ENCODE measurements around the gene TTF1.

The TTF1 gene, protein sequence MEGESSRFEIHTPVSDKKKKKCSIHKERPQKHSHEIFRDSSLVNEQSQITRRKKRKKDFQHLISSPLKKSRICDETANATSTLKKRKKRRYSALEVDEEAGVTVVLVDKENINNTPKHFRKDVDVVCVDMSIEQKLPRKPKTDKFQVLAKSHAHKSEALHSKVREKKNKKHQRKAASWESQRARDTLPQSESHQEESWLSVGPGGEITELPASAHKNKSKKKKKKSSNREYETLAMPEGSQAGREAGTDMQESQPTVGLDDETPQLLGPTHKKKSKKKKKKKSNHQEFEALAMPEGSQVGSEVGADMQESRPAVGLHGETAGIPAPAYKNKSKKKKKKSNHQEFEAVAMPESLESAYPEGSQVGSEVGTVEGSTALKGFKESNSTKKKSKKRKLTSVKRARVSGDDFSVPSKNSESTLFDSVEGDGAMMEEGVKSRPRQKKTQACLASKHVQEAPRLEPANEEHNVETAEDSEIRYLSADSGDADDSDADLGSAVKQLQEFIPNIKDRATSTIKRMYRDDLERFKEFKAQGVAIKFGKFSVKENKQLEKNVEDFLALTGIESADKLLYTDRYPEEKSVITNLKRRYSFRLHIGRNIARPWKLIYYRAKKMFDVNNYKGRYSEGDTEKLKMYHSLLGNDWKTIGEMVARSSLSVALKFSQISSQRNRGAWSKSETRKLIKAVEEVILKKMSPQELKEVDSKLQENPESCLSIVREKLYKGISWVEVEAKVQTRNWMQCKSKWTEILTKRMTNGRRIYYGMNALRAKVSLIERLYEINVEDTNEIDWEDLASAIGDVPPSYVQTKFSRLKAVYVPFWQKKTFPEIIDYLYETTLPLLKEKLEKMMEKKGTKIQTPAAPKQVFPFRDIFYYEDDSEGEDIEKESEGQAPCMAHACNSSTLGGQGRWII

DNA sequence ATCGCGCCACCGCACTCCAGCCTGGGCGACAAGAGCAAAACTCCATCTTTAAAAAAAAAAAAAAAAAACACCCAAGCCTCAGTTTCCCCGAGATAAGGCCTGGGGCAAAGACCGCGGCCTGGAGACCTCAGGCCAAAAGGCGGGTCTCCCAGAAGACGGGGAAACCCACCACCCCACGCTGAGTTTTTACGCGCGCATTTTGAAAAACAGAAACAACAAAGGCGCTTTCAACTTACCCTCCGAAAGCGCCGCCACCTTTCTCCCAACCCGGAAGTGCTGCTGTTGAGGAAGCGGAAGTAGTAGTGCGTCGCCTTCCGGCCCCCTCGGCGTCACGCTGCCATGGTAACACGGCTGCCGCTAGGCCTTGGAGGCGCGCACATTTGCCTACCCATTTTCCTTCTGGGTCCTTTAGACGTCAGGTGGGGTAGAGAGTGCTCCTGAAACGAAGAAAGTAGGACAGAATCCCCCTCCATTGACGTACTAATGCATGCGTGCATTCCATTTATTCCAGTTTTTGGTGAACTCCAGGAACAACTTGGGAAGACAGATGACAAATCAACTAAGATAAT is at the start of gene TTF1:
TSS of gene TTF1 (minus strand) at position 287 of the 569 bp plus-strand sequence. CDS start 4,019 bp downstream, outside the sequence.
- peak; percentile 95 for DNase-seq (ENCODE audit: low spot score)

DNA sequence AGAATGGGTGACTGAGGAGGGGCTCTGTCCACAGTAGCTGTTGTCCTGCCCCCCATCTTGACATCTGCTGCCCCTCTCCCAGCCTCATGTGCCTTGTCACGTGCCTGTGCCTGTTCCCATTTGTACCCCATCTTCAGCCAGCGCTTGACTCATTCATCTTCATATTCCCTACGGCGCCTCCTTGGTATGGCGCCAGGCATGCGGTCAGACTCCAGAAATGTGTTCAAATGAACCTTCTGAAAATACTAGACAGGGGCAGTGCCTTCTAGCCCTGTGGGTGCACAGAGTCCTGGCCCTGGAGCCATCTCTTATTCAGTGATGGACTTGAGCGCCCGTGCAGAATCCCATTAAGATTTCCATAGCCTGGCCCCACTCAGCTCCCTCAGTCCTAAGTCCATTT is 49.6 kb upstream of the TTF1 start:
- DNase-seq (ENCODE audit: low spot score): no peak

DNA sequence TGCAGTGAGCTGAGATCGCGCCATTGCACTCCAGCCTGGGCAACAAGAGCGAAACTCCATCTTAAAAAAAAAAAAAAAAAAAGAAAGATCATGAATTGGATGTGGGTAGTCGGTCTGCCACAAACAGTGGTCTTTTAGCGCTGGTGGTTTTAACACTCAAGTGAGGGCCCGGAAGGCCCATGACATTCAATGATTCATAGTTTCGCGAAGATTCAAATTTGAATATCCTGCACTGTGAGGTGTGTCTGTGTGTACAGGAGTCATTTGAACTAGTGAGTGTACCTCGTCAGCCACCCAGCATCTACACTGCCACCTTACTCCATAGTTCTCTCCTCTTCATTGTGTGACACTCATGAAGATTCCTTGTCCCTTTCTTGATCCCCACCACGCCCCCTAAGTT is 44.6 kb upstream of the TTF1 start:
- no peak for DNase-seq (ENCODE audit: low spot score)

DNA sequence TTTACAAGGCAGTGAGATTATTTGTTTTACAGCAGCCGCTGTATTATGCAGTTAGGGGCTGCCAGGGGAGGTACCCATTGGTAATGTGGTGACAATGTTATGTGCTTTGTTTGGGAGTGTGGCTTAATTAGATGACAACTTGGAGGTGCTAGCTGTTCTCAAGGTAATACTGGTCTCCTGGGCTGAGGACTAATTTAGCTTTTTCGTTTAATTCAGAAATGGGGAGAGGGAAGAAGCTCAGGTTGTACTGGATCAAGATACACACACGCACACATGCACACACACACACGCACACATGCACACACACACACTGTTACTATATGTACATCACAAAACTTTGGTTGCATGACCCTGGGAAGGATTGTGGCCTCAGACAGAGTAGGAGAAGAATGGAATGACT is 41.3 kb upstream of the TTF1 start:
- DNase-seq (ENCODE audit: low spot score): no peak

DNA sequence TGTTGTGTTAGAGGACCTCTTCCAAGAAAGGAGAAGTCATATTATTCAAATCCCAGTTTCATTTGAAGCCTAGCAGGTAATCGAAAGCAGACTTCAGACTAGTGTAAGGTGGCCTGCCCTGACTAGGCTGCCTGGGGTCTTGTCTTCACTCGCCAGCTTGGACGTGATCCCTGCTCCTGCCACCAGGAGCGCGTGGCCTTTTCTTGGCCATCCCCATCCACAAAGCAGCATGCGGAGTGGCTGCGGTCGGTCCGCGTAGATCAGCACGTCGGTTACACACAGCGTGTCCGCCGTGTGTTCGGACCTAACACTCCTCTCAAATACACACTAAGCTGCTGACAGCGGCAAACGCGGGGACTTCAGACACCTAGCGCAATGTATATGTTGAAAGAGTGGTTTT is 40.7 kb upstream of the TTF1 start:
- DNase-seq (ENCODE audit: low spot score): no peak

DNA sequence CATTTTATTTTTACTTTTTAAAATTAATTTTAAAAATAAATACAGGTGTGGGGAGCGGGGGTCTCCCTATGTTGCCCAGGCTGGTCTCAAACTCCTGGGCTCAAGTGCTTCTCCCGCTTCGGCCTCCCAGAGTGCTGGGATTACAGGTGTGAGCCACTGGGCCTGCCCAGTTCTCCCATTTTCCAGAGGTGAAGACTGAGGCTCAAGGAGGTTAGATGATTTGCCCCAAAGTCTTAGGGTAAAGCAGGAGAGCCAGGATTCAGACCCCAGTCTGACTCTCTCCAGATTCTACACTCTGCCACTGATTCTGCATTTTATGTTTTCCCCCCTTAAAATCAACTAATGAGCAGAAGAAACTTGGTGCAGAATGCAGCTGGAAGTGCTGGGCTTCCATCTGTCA is 40.2 kb upstream of the TTF1 start:
- DNase-seq (ENCODE audit: low spot score): no peak

DNA sequence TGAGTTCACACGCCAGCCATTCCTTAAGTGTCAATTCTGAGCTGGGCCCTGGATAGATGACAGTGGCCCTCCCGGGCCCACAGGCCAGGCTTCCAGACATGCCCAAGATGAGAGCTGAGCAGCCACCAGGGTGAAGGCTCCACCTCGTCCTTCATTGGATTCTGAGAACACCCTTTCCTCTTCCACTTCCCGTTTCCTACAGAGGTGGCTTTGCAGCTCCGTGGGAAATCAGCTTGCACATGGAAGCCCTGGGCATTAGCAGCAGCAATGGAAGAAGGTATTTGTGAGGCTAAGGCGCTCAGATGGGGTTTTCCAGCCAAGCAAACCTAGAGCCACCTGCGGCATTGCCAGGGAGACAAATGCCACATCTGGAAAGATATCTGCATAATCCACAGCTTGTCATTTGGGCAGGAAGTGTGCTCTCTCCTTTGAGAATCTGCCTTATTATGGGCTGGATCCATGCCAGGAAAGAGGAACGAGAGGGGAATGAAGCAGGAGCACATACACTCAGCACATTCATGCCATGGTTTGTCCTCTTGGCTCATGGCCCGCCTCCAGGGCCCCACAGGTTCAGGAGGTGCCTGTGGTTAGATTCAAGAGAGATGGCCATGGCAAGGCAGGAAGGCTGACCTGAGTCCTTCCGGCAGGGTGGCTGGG is 37.4 kb upstream of the TTF1 start:
- DNase-seq (ENCODE audit: low spot score): no peak

DNA sequence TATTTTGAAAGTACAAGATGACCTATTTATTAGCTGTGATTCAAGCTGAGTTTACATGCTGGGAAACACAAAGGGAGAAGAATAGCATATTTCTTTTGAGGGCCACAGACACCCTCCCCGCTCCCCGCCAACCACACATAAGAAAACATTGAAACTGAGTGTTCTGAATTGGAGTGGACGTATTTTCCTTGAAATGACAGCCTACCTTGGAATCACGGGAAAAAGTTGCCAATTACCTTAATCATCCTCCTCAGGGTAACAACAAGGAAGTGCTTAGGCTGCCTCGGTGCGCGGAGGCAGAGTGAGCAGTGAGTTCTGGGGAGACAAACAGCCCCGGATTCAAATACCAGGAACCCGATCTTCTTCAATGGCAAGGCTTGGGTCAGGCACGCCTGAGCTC is 34.8 kb upstream of the TTF1 start:
- no peak for DNase-seq (ENCODE audit: low spot score)

DNA sequence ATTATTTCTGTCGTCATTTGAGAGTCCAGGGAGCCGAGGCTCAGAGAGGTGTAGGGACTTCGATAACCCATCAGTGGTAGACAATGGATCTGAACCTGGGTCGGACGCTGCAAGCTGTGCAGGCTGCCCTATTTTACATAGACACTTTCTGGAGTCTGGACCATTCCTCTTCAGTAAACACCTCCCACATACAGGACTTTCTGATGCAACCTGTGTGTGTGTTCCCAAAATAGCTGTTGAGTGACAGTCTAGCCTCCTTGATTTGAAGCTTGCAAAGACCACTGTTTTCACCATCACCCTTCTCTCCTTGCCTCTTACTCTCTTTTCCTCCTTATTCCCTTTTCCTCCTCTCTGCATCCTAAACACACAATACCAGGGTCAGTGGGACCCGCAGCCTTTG is 34.1 kb upstream of the TTF1 start:
- DNase-seq (ENCODE audit: low spot score): no peak

DNA sequence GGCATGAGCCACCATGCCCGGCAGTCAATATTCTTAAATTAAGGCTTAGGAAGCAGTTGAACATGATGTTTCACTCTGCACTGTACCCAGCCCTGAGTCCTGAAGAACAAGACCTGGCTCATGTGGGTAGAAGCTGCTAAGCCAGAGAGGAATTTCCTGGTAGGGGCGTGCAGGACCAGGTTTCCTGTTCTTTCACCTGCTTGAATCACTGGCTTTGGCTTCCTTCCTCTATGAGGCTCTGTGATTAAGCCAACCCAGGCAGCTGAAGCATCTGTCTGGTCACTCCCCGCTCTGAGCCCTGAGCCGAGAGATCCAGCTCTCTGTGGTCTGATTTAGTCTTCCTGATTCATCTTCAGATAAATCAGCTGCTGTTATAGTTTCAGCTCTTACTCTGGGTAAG is 32.5 kb upstream of the TTF1 start:
- DNase-seq (ENCODE audit: low spot score): no peak

DNA sequence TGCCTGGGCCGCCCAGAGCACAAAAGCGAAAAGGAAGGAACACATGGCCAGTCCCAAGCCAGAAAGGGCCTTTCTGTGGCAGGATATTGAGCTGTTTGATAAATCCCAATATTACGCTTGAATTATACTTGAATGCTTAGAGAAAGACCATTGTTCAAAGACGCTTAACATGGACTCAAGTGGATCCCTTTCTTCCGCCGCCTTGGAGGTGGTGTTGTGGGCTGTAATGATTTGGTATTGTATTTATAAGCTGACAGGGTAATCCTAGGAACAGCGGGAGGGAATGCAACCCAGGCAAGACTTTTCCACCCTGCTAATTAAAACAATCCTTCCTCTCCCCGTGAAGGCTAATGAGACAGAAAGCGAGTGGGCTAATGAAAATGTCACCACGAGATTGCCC is 28.2 kb upstream of the TTF1 start:
- no peak for DNase-seq (ENCODE audit: low spot score)

DNA sequence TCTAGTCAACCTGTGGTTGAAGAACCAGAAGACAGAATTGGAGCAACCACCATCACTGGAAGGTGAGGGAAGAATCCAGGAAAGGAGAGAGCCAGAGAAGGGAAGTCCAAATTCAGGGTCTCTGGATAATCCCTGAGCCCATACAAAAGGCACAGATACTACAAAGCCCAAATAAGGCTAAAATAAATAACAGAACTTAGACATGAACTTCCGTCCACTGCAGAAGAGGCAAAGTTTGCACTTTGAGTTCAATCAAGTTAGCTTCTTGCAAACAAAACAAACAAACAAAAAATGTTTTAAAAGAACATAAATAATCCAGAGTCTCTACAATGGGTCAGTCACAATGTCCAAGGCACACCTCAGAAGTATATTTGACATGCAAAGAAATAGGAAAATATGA is 24.4 kb upstream of the TTF1 start:
- no peak for DNase-seq (ENCODE audit: low spot score)

DNA sequence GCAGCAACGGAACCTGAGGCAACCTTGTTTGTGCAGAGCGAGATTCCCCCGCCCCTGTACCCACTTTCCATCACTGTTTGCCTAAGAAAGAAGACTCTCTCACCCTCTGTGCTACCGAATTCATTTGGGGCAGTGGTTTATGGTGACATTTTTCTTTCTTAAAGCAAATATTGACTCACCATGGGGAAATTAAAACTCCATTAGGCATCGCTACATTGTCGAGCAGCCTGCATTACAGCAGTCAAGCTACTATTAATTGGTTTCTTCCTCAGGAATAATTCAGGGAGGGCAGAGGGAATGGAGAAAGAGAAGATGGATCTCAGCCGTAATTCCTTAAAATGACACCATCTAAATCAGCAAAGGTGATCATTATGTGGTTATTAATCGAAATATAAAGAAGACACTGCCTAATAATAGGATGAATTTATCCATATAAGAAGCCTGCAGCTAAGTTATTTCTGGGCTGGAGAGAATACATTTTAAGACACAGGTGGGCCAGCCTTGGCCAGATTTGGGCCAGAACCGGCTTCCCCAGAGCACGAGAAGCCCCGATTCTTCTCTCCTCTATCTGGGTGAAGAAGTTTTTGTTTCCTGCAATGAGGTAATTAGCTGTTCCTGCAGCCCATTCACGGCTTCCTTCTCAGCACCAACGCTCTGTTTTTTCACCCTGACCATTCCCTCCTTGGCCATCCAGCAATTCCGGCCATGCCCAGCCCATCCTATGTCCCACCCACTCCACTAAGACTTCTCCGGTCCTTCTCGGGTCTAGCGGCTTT is 20.2 kb upstream of the TTF1 start:
- no peak for DNase-seq (ENCODE audit: low spot score)

DNA sequence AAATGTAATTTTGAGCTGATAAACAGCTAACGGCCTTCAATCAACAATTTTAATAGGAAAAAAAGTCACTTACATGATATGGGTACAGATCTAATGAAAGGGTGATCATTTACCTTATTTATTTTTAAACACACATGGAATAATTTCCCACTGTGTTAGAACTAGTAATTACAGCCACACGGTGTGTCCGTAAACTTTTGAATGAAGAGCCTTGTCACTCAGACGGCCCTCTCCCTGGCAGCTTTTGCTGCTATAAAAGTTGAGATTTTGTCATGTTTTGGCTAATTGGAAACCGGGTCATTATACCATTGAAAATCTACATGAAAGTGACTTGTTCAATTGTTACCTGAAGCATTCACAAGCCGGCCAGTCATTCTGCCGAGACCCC is 19.0 kb upstream of the TTF1 start:
- DNase-seq (ENCODE audit: low spot score): no peak

DNA sequence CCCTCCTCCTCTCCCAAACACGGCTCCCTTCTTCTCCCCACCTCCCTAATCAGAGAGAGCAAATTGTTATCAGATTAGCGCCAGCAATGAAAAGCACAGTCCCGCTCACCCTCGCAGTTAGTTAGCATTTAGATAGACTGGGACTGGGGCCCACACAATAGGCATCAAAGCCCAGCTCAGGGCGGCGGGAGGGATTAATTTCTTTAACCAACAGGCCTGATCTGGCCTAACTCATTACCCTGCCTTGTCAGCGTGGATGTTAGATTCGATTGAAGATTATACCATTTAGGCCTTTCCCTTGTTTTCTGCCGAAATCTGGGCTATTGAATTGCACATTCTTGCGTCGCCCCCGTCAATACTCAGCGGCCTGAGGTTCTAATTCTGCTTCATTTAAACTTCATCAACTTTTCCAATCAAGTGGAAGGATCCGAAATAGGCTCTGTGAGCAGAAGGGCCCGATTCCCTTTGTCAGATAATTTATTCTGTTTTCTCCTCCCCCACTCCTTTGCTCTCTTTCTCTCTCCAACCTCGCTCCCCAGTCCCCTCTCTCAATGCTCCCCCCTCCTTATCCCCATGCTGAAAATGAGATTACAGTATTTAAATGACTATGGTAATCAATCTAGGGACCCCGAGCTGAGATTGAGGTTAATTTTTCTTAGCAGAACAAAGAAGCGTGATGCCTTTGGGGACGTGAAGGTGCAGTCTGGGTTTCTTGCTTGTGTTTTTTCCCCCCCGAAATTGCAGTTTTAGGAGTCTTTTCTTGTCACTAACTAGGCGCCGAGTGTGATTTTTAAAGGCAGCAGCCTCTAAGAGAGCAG is 18.4 kb upstream of the TTF1 start:
- DNase-seq (ENCODE audit: low spot score): no peak

DNA sequence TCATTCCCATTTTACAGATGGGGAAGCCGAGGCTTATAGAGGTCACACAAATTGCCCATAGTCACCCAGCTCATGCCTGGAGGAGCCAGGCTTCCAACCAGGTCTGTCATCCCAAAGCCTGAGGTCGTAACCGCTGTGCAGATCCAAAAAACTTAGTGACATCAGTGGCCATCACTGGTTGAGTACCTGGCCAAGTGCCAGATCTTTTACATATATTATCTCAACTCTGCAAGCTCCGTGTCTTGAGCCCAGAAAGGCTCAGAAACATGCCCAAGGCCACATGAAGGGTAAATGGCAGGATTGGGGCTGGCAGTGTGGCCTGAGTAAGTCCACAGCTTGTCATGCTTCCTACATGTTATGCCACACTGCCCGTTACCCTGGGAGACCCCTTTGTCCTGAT is 16.9 kb upstream of the TTF1 start:
- no peak for DNase-seq (ENCODE audit: low spot score)

DNA sequence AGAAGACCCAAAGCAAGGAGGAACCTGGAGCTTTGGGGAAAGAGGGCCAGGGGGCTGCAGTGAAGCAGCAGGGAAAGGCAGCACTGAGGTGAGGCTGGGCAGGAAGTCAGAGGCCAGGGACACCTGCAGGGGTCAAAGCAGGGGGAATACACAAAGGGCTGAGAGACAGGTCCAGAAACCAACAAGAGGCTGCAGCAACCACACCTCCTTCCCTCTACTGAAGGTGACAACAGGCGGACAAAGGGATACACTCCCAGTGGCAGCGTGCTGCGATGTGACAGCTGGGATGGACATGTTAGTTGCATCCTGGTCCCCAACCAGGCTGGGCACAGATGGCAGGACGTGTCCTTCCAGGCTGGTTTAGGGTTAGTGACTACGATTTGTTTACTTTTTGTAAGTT is 15.9 kb upstream of the TTF1 start:
- DNase-seq (ENCODE audit: low spot score): no peak

DNA sequence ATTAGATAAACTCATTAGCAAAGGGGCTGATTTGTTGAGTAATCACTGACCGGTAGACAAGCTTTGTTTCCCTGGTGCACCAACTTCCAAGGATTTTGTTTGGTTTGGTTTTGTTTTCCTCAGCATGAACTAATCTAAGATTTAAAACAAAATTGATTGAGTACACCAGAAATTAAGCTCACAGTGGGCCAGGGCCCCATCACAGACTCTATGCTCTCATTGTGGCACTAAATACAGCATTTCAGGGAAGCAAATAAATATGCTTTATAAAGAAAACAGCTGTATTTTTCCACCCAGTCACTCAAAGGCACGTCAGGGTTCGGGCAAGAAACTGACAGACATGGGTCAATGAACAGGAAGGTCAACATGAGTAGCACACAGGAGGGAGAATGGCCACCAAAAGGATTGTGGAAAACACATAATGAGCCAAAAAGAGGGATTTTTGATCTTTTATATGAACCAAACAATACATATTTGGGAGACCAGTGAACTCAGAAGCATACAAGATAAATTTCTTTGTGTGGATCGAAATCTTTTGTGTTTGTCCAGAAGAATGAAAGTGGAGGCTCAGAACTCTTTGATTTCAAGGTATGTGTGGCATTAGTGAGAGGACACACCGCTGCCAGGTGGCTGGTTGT is 12.2 kb upstream of the TTF1 start:
- DNase-seq (ENCODE audit: low spot score): no peak

DNA sequence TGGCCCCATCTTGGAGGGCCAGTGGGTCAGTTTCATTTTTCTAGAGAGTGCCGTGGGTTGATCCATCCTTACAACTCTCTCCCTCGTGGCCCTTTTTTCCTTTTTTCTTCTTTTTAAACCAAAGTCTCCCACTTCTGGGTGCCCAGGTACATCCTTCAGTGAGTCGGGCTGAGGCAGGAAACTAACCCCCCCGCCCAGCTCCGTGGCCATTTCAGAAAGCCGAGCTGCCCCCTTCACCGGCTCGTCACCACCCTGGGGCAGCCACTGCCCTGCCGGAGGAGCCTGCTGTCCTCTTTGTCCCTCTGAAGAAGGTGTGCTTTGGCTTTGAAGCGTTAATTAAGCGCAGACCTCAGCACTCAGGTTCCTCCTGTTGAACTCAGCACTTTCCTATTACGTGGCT is 8.5 kb upstream of the TTF1 start:
- DNase-seq (ENCODE audit: low spot score): no peak

DNA sequence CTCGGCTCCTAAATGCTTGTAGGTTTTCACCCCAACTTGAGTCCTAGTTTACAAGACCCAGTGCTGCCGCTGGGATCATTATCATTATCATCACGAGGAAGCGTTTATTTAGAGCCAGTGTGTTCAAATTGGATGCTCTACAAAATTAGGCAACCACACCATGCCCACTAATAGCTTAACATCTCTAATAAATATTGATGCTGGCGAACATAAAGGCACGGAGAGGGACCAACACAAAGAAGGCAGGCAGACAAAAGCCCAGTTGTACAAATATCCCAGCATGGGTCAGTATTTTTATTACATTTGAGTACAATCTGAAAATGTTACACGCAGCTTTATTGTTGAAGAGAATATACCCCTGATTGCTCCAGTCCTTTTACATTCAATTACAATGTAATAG is 8.1 kb upstream of the TTF1 start:
- no peak for DNase-seq (ENCODE audit: low spot score)

All from germinal center (tissue), 1 donor.